CD4-positive, alpha-beta T cell (primary cell): ENCODE measurements around the gene SYNPO. TPM values are rescaled to one million over a fixed set of nuclear protein-coding genes. Genes with fewer than 3 reads are reported as not detected.

ENCODE experiments used
- ATAC-seq: fragments of 200-7000 bp; cut with Tn5 transposase; one replicate; pipeline ENCODE4 v1.10.0; 2022; ENCODE audit warnings: mild to moderate bottlenecking; ENCODE audit not compliant: poor library complexity
- CTCF ChIA-PET: fragments of 350-600 bp; sonication (Branson Sonifier 250); formaldehyde crosslinking; loops from one replicate; lab custom pipeline; 2021; ENCODE audit warnings: antibody characterized with exemption, inconsistent platforms; lab: Charles Lee
- POLR2A ChIA-PET: fragments of 350-600 bp; sonication (Branson Sonifier 250); formaldehyde crosslinking; loops from one replicate; lab custom pipeline; 2021; ENCODE audit warnings: antibody characterized with exemption, inconsistent platforms; lab: Charles Lee
- DNase-seq, 14 experiments: peaks; one replicate each; pipeline ENCODE4 v3.0.0-alpha.2; 2013 to 2020; ENCODE audit warnings: mixed read lengths in 2 of 14
- H3K27ac ChIP-seq, 2 donors: one replicate each; pipeline versions ENCODE4 v1.5.1 to v1.7.0; 2013; ENCODE audit warnings: low read length in 2 of 2, low read depth in 1 of 2, mild to moderate bottlenecking in 1 of 2
- H3K27me3 ChIP-seq, 2 experiments: 1 replicate in 1 of 2; 2 replicates in 1 of 2; pipeline versions ENCODE4 v1.6.1 to v1.7.0; 2013; ENCODE audit warnings: low read length in 2 of 2, control low read depth in 1 of 2, mild to moderate bottlenecking in 1 of 2, moderate library complexity in 1 of 2; ENCODE audit not compliant: insufficient read depth in 2 of 2, control insufficient read depth in 1 of 2
- H3K36me3 ChIP-seq: one replicate; pipeline ENCODE4 v1.6.1; 2013; ENCODE audit warnings: low read length, control low read depth; ENCODE audit not compliant: insufficient read depth
- H3K4me1 ChIP-seq: one replicate; pipeline ENCODE4 v1.6.1; 2013; ENCODE audit warnings: low read length, control low read depth; ENCODE audit not compliant: insufficient read depth
- H3K4me3 ChIP-seq: one replicate; pipeline ENCODE4 v1.5.1; 2013; ENCODE audit warnings: mild to moderate bottlenecking, low read length, moderate library complexity
- H3K9me3 ChIP-seq, 2 experiments: 1 replicate in 1 of 2; 2 replicates in 1 of 2; pipeline versions ENCODE4 v1.6.1 to v1.7.0; 2013; ENCODE audit warnings: low read length in 2 of 2, mild to moderate bottlenecking in 2 of 2, control low read depth in 1 of 2, moderate library complexity in 1 of 2; ENCODE audit not compliant: control insufficient read depth in 1 of 2, insufficient read depth in 1 of 2
- H3K27ac Mint-ChIP-seq: one replicate; pipeline ENCODE4 v1.8.0; 2020; ENCODE audit warnings: mixed read lengths
- H3K27me3 Mint-ChIP-seq: one replicate; pipeline ENCODE4 v1.8.0; 2021; ENCODE audit warnings: mixed read lengths
- H3K36me3 Mint-ChIP-seq: one replicate; pipeline ENCODE4 v1.8.0; 2021; ENCODE audit warnings: low read depth, mixed read lengths
- H3K4me1 Mint-ChIP-seq: one replicate; pipeline ENCODE4 v1.8.0; 2021; ENCODE audit warnings: low read depth, mixed read lengths
- H3K4me3 Mint-ChIP-seq: one replicate; pipeline ENCODE4 v1.8.0; 2020; ENCODE audit warnings: mild to moderate bottlenecking, mixed read lengths
- H3K9me3 Mint-ChIP-seq: one replicate; pipeline ENCODE4 v1.8.0; 2020; ENCODE audit warnings: mixed read lengths
- CTCF ChIP-seq: fragments of 200-600 bp; IDR thresholded peaks from one replicate; pipeline ENCODE4 v1.8.0; 2022; ENCODE audit warnings: antibody characterized with exemption, mild to moderate bottlenecking
- intact Hi-C, 2 experiments: fragments of 100-400 bp; cut with DNase I in 1 of 2; cut with micrococcal nuclease in 1 of 2; formaldehyde crosslinking; loops; one replicate each; pipeline versions ENCODE4 v1.15.1 to v1.9.0; 2023 to 2025; cut with DNase I, micrococcal nuclease
- total RNA-seq, 174 experiments: library from RNA in 2 of 174; stranded (reverse) in 2 of 174; gene quantifications; one replicate each; pipeline ENCODE4 v1.2.3 and lab custom pipeline; 2021 to 2026

Gene SYNPO
- total RNA-seq, 2 experiments from 2014 or later, result 0.06 to 0.14 TPM

DNA sequence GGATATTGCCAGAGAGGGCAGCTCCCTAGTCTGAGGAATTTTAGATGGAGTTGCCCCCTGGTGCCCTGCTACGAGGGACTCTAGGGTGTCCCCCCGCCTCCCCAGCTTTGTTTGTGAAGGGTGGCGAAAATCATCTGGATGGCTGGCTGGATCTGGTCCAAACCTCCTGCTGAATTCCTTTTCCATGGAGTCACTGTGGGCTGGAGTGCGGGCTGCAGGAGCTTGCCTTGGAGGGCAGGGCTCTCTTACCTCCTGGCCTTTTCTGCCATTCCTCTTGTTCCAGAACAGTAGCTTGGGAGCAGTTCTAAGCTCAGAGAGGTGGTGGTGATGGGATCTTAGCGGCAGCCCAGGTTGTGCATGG lies 2.1 kb downstream of the SYNPO start:
- ChIA-PET POLR2A (no interaction called here), CTCF (no interaction called here)
- intact Hi-C loops, result no loop called here
- TF ChIP-seq CTCF, result no peak
- no peak overlapping the region for H3K4me3 Mint-ChIP-seq
- H3K4me1 Mint-ChIP-seq, result no peaks in the 10 kb centered on the region
- H3K27me3 Mint-ChIP-seq, result peaks cover 5% of the 10 kb centered on the region
- no peak overlapping the region for H3K27ac Mint-ChIP-seq
- ATAC-seq (no peak), DNase-seq (no peak)
- H3K27ac ChIP-seq, result no peak overlapping the region
- no peaks in the 10 kb centered on the region for H3K36me3 Mint-ChIP-seq
- no peaks in the 10 kb centered on the region for H3K9me3 ChIP-seq
- H3K36me3 ChIP-seq, result no peaks in the 10 kb centered on the region
- H3K9me3 Mint-ChIP-seq, result no peaks in the 10 kb centered on the region
- H3K4me1 ChIP-seq, result no peaks in the 10 kb centered on the region
- no peak overlapping the region for H3K4me3 ChIP-seq
- peaks cover 0 to 3% of the 10 kb centered on the region in 2 experiments for H3K27me3 ChIP-seq

- Histone ChIP-seq H3K9me3 (no peaks in the 10 kb centered on the region), H3K4me3 (no peak overlapping the region), H3K36me3 (no peaks in the 10 kb centered on the region), H3K27ac (no peak overlapping the region), H3K27me3 (peaks cover 0 to 3% of the 10 kb centered on the region in 2 experiments), H3K4me1 (no peaks in the 10 kb centered on the region)
- DNase-seq (no peak), ATAC-seq (no peak)
- ChIA-PET CTCF (no interaction called here), POLR2A (no interaction called here)
- Mint-ChIP-seq H3K4me1 (no peaks in the 10 kb centered on the region), H3K27me3 (peaks cover 3% of the 10 kb centered on the region), H3K4me3 (no peak overlapping the region), H3K9me3 (no peaks in the 10 kb centered on the region), H3K36me3 (no peaks in the 10 kb centered on the region), H3K27ac (no peak overlapping the region)
- no peak for TF ChIP-seq CTCF
- intact Hi-C loops, result no loop called here
Measured at GRCh38 chr5:150642991-150643710, 2.7 kb downstream of the SYNPO start.

DNA sequence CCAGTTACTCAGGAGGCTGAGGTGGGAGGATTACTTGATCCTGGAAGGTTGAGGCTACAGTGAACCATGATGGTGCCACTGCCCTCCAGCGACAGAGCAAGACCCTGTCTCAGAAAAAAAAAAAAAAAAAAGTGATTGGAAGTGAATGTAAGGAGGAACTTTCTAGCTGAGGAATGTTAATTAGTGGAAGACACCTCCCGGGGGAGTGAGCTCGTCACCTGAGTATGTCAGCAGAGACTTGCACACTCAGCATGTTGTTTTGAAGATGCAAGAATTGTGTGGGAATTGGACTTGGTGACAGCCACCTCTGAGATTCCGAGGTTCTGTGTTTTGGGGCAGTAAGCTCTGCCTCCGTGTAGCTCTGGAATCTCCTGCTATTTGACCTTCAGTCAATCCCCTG lies 3.6 kb downstream of the SYNPO start:
- TF ChIP-seq CTCF, result no peak
- ChIA-PET POLR2A (no interaction called here), CTCF (no interaction called here)
- Histone ChIP-seq H3K27me3 (peaks cover 0 to 3% of the 10 kb centered on the region in 2 experiments), H3K27ac (no peak overlapping the region), H3K4me1 (no peaks in the 10 kb centered on the region), H3K36me3 (no peaks in the 10 kb centered on the region), H3K9me3 (no peaks in the 10 kb centered on the region), H3K4me3 (no peak overlapping the region)
- H3K4me1 Mint-ChIP-seq, result no peaks in the 10 kb centered on the region
- H3K4me3 Mint-ChIP-seq, result no peak overlapping the region
- no peak for ATAC-seq
- H3K27me3 Mint-ChIP-seq, result no peaks in the 10 kb centered on the region
- DNase-seq, result no peak
- H3K27ac Mint-ChIP-seq, result no peak overlapping the region
- no peaks in the 10 kb centered on the region for H3K36me3 Mint-ChIP-seq
- no peaks in the 10 kb centered on the region for H3K9me3 Mint-ChIP-seq
- intact Hi-C loops, result no loop called here
